Effector CD8-positive, alpha-beta T cell (primary cell): ENCODE measurements around the gene SPTBN2.
A peak's percentile ranks its signal among the peaks of the same experiment; 100 is the strongest.

Experiments used
- DNase-seq: peaks from one replicate; lab custom pipeline; 2025; lab: John Stamatoyannopoulos, UW

Gene SPTBN2

GRCh38 chr11:66638177-66639065 lies 90.6 kb downstream of the SPTBN2 start, which contains the start of gene RBM4:
RBM4 (plus strand) TSS chr11:66638703; CDS start chr11:66639712, 1,009 bp downstream.
- peak; percentile 95 for DNase-seq

GRCh38 chr11:66637557-66638176 lies 91.3 kb downstream of the SPTBN2 start:
- DNase-seq = no peak

GRCh38 chr11:66636411-66636810 lies 92.6 kb downstream of the SPTBN2 start:
- no peak for DNase-seq
